Stimulated activated CD8-positive, alpha-beta memory T cell treated with anti-CD3 and anti-CD28 coated beads, Interleukin-4, amount 100 ng/mL, for 4 hours (primary cell): ENCODE results near the gene AIF1L.

Experiments used
- DNase-seq, 2 donors: peaks; one replicate each; pipeline ENCODE4 v3.0.0-alpha.2; 2020; ENCODE audit warnings: low read depth in 2 of 2, low spot score in 1 of 2

Gene AIF1L

DNA sequence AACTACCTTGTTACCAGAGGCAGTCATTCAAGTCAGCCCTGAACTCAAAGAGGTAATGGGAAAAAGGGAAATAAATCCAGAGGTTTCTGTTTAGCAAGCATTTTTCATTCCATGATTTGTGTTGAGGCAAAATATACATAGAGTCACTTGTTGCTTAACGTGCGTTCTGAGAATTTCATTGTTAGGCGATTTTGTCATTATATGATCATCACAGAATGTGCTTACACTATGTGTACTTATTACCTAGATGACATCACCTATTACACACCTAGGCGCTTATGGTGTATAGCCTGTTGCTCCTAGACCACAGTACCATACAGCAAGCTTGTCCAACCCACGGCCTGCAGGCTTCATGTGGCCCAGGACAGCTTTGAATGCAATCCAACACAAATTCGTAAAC, 65.3 kb downstream of the AIF1L start:
- no peak for DNase-seq

DNA sequence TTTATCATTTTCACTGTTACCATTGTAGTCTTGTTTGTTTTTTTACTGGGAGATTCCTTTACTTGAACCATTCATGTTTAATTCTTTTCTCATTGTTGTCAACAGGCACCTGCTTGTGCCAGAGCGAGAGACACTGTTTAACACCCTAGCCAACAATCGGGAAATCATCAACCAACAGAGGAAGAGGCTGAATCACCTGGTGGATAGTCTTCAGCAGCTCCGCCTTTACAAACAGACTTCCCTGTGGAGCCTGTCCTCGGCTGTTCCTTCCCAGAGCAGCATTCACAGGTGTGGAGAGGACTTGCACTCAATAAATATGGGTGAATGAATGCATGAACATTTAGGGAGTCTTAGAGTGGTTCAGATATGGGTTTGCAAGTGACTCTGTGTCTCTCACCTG, 66.6 kb downstream of the AIF1L start:
- no peak for DNase-seq

DNA sequence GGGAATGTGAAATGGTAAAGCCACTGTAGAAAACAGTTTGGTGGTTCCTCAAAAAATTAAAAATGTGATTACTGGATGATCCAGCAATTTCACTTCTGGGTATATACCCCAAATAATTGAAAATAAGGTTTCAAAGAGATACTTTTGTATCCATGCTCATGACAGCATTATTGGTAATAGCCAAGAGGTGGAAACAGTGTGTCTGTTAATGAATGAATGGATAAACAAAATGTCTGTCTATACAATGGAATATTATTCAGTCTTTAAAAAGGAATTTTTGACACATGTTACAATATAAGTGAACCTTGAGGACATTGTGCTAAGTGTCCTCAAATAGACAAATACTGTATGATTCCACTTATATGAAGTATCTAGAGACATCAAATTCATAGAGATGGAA, 69.2 kb downstream of the AIF1L start:
- DNase-seq: no peak

DNA sequence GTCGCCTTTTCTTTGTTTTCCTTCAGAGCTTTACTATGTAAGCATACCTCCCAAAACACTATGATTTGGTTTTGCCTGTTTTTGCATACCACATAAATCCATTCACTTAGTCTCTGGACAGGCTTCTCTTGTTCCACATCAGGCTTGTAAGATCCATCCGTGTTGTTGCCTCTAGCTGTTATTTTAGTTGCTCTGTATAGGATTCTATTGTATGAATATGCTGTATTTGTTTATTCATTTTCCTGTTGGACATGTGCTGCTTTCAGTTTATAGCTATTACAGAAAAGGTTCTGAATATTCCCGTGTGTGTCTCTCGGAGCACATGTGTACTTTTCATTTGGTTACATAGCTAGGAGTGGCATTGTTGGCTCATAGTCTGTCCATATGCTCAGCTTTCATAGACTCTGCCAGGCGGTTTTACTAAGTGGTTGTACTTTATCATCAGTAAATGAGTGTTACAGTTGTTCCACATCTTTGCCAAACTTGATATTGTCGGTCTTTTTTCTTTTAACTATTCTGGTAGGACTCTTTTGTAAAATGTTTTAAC, 70.9 kb downstream of the AIF1L start:
- DNase-seq: no peak

DNA sequence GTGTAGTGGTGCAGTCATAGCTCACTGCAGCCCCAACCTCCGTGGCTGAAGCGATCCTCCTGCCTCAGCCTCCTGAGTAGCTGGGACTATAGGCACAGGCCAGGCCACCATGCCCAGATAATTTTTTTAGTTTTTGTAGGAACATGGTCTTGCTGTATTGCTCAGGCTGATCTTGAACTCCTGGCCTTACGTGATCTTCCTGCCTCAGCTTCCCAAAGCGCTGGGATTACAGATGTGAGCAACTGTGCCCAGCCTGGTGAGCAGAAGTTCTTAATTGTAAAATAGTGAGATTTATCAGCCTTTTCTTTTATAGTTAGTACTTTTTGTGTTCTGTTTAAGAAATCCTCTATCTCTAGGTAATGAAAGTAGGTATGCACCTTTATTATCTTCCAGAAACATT, 71.6 kb downstream of the AIF1L start:
- no peak for DNase-seq

DNA sequence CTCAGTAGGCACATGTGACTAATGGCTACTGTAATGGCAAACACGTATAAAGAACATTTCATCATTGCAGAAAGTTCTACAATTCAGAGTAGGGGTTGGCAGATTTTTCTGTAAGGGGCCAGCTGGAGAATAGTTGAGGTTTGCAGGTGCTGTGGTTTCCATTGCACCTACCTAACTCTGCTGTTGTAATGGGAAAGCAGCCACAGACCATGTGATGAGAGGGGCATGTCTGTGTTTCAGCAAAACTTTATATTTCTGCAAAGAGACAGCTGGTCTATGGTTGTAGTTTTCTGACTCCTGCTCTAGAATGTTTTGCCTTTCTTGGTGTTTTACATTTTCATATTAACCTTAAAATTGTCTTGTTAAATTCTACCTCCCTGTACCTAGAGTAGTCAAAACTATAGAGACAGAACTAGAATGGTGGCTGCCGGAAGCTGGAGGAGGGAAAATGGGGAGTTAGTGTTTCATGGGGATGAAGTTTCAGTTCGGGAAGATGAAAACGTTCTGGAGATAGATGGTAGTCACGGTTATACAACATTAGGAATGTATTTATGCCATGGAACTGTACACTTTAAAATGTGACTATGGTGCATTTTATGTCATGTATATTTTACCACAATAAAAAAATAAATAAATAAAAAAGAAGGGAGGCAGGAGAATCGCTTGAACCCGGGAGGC, 73.4 kb downstream of the AIF1L start:
- DNase-seq: no peak
